ENCODE measurements around the gene TUBB8.
"Not testable (repeated sequence)": the region's sequence is repeated elsewhere in the genome, so short reads cannot be mapped to it uniquely, and the experiment has no call there.

TUBB8 gene

GRCh38 chr10:48996-49395 lies at the start of gene TUBB8:
TSS of gene TUBB8 (minus strand) at chr10:49296. CDS start at chr10:49238, 58 bp downstream.
- DNase-seq (ENCODE audit: low spot score), result no peak

- no peak for DNase-seq (ENCODE audit: low spot score)
These were observed 47.4 kb upstream of the TUBB8 start for GRCh38 chr10:96466-96865.

GRCh38 chr10:95356-96115 lies 46.4 kb upstream of the TUBB8 start:
- no peak for DNase-seq (ENCODE audit: low spot score)

- DNase-seq (ENCODE audit: low spot score), result no peak
These were observed 45.5 kb upstream of the TUBB8 start for GRCh38 chr10:94613-95012.

GRCh38 chr10:92846-93245 lies 43.8 kb upstream of the TUBB8 start:
- no peak for DNase-seq (ENCODE audit: low spot score)

- no peak for DNase-seq (ENCODE audit: low spot score)
These were observed 43.1 kb upstream of the TUBB8 start for GRCh38 chr10:92153-92552.

GRCh38 chr10:91313-91712 lies 42.2 kb upstream of the TUBB8 start:
- DNase-seq (ENCODE audit: low spot score), result no peak

- DNase-seq (ENCODE audit: low spot score), result no peak
These were observed 41.1 kb upstream of the TUBB8 start for GRCh38 chr10:90161-90560.

- DNase-seq (ENCODE audit: low spot score), result no peak
These were observed 40.2 kb upstream of the TUBB8 start for GRCh38 chr10:89248-89647.

GRCh38 chr10:88253-88652 lies 39.2 kb upstream of the TUBB8 start:
- no peak for DNase-seq (ENCODE audit: low spot score)

GRCh38 chr10:87177-88080 lies 38.3 kb upstream of the TUBB8 start:
- no peak for DNase-seq (ENCODE audit: low spot score)

- no peak for DNase-seq (ENCODE audit: low spot score)
These were observed 36.9 kb upstream of the TUBB8 start for GRCh38 chr10:86031-86430.

GRCh38 chr10:85044-85443 lies 35.9 kb upstream of the TUBB8 start:
- no peak for DNase-seq (ENCODE audit: low spot score)

- no peak for DNase-seq (ENCODE audit: low spot score)
These were observed 34.9 kb upstream of the TUBB8 start for GRCh38 chr10:83930-84530.

- no peak for DNase-seq (ENCODE audit: low spot score)
These were observed 31.5 kb upstream of the TUBB8 start for GRCh38 chr10:80477-81105.

GRCh38 chr10:79532-80215 lies 30.6 kb upstream of the TUBB8 start:
- no peak for DNase-seq (ENCODE audit: low spot score)

GRCh38 chr10:78556-78955 lies 29.5 kb upstream of the TUBB8 start:
- DNase-seq (ENCODE audit: low spot score), result no peak

- not testable (repeated sequence) for DNase-seq (ENCODE audit: low spot score)
These were observed 25.1 kb upstream of the TUBB8 start for GRCh38 chr10:74266-74621.

- DNase-seq (ENCODE audit: low spot score), result peak; percentile 43
These were observed 24.6 kb upstream of the TUBB8 start for GRCh38 chr10:73543-74265.

GRCh38 chr10:68156-68555 lies 19.1 kb upstream of the TUBB8 start:
- not testable (repeated sequence) for DNase-seq (ENCODE audit: low spot score)

- DNase-seq (ENCODE audit: low spot score), result not testable (repeated sequence)
These were observed 830 bp upstream of the TUBB8 start for GRCh38 chr10:49926-50325.
